T-helper 1 cell (primary cell): ENCODE measurements around the gene FHOD3.
"Not testable (repeated sequence)": the region's sequence is repeated elsewhere in the genome, so short reads cannot be mapped to it uniquely, and the experiment has no call there.

ENCODE experiments used
- DNase-seq, 5 donors: peaks; one replicate each; pipeline ENCODE4 v3.0.0-alpha.2; 2012 to 2020

FHOD3 gene

DNA sequence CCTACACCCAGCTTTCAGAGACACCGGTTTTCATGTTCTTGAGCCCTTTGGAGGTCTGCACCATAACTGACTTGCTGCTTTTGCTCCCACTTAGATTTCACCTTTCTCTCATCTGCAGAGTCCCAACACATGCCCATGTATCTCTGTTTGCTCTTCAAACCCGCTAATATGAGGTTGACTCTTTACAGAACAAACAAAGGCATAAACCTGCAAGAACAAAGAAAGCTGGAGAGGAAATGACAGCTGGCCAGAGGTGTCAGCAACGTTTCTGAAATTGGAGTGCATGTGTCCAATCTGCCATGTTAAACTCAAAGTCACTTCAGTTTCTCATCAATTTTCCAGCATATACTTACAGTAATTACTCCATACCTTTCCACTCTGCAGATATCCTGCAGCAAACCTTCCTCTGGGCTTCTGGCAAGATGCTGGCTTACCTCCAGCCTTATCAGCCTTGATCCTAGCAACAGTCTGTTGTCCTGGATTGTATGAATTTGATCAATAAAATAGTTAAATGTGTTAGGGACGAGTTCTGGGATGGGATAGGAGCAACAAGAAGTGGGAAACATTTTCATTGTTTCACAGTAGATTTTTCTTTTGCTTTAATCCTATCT is 157.4 kb downstream of the FHOD3 start:
- DNase-seq: no peak

DNA sequence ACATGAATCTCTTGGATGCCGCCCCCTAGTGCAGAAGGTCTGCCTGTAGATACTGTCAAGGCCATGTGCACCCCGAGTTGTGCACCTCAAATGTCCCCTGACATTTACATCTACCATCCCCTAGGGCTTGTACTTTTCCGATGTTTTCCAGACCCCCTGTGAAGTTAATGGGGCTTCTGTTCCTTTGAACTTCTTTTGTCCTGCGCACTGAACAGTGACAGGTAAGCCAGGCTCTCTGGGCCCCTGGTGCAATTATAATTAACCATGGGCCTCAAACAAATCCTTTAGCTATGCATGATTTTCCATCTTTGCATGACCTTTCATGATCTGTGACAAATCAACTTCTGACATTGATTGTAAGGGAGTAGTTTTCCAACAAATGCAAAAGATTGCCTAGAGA is 158.4 kb downstream of the FHOD3 start:
- DNase-seq: no peak

DNA sequence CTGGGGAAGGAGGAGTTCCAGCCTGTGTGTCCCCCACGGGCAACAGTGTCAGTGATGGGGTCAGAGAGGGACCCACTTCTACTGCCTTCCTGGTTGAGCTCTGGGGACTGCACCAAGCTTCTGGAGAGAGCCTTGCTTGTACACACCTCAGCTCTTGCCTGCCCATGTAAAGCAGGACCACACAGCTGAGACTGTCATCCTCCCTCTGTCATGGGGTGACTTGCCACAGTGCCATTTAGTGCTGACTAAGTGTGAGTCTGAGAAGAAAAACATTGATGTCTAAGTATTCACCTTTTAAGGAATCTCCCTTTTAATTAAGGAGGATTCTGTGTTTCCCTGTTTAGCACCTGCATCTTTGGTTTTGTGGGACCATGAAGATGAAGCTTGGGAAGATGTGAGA is 159.1 kb downstream of the FHOD3 start:
- no peak for DNase-seq

DNA sequence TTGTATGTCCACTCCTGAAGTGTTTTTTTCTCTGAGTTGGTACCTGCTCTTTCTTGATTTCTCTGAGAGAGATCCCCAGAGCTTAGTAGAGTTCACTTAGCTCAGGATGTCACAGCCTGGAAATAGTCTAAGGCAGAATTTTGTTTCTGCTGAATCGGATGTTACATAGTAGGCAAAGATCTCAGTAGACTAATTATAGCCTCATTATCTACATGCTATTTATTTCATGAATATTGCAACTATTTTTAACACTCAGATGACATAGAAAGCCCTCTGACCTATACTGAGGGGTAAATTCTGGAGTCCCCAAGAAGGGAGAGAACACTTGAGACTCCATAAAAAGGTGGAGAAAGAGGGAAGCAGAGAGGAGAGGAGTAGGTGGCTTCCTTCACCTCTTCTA is 160.2 kb downstream of the FHOD3 start:
- no peak for DNase-seq

DNA sequence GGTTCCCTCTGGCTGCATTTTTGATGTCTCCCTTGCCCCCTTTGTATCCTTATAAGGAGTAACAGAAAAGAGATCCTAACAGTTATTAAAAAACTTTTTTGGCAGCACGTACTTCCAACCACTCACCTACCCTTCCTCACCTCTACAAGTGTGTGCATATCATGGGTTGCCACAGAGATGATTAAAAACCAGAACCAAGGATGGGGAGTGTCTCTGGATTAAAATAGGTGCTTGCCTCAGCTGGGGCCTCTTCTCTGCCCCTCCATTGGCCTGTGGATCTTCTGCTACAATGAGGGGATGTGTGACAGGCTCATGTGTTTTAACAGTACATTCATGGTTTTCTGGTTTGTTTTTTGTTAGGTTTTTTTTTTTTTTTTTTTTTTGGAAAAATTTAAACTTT is 160.8 kb downstream of the FHOD3 start:
- DNase-seq: no peak

DNA sequence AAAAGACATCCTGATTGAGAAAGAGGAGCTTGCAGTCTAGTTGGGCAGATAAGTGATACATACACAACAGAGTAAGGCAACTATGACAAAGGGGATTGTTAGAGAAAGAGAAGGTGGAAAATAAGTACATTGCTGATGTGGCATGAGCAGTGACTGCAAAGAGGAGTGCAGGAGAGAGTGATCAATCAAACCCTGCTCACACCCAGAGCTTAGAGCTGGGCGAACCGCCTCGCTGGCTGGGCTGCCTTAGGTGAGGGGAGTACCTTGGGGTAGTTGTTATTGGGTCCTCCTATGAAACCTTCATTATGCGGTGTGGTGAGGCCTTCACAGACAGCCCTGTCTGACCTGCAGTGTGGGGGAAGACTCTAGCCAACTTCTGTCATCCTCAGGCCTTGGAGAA is 161.7 kb downstream of the FHOD3 start:
- DNase-seq: no peak

DNA sequence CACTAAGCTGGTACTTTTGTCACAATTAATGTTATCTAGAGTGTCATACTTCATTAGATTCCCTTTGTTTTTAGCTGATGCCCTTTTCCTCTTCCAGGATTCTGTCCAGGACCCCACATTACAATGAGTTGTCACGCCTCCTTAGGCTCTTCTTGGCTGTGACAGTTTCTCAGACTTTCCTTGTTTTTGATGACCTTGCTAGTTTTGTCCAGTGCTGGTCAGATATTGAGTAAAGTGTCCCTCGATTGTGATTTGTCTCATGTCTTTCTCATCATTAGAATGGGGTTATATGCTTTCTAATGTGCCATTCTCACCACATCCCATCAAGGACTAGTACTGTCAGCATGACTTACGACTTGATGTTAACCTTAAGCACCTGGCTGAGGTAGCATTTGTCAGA is 162.3 kb downstream of the FHOD3 start:
- DNase-seq: no peak

DNA sequence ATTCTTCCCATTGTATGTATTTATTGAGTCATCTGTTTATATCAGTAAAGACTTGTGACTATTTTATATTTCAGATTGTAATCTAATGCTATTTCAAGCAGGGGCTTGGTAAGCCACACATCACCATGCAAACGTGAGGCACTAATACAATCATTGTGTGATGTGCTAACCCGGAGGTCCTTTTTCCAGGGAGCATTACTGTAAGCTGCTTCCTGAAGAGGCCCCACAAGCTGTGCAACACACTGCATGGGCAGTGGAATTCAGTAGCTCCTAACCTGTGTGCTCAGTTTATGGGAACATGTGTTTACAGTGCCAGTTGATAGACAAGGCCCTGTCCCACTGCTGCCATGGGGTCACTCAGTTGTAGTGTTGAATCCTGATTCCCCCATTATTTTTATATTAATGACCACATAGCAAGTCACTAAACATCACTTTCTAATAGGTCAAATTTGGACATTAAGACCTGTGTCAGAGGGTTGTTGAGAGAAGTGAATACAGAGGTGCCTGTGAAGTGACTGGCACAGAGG is 162.9 kb downstream of the FHOD3 start:
- no peak for DNase-seq

DNA sequence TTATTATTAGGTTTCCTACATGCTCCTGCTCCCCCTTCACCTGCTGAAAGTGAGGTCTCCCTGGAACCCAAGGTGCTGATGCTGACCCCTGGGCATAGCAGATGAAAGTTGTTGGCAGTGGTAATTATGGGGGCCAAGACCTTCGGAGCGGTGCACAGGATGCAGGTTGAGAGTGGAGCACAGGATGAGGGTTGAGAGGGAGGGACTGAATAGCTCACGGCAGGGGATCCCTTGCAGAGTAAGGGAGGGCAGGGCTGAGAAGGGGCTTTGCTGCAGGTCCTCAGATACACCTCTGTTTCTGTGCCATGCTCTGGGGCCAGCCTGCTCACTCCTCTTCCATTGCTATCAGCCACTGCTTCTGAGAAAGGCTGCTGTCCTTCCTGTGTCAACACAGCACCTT is 163.3 kb downstream of the FHOD3 start:
- no peak for DNase-seq

DNA sequence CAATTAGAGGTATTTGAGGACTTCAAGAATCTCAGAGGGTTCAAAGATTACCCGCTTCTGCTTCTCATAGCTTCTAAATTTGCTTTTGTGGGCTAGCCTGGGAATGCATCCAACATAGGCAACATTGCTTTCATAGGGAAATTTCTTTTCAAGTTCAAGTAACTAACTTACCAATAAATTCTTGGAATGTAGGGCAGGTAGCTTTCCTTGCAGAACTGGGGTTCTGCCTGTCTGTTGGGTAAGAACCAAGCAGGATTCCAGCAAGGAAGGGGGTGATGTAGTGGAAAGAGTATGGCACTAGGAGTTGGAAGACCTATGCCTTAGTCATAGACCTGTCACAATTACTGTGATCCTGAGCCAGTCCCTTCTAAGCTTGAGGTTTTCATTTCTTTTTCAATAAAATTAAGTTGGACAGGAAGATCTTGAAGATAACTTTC is 164.1 kb downstream of the FHOD3 start:
- no peak for DNase-seq

DNA sequence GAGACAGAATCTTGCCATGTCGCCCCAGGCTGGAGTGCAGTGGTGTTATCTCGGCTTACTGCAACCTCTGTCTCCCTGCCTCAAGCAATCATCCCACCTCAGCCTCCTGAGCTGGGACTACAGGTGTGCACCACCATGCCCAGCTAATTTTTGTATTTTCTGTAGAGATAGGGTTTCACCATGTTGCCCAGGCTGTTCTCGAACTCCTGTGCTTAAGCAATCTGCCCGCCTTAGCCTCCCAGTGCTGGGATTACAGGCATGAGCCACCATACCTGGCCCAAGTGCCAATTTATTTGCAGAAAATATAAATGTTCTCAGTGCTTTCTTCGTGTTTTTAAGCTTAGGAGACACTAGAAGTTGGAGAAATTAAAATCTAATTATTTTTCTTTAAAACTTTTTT is 166.0 kb downstream of the FHOD3 start:
- DNase-seq: not testable (repeated sequence)

DNA sequence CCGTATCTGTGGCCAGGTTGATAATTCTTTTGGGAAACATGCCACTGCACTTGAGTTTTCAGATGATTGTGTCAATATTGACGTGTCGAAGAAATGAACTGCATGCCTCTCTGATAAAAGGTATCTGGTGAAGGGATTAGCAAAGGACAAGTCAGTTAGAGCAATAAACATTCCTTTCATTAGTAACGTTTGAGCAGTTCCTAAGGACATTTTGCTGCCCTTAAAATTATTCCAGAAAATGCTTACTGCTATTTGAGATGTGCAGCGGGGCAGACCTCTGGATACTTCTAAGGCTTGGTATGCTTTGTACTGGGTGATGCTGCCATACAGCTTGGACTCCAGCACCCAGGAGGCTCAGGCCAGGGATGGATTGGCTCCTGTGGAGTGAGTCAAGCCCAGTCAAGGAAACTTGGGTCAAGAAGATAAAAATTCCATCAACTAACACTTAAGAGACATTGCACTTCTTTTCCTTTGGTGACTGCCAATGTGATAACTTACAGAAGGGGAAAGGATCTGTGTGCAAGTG is 166.7 kb downstream of the FHOD3 start:
- no peak for DNase-seq

DNA sequence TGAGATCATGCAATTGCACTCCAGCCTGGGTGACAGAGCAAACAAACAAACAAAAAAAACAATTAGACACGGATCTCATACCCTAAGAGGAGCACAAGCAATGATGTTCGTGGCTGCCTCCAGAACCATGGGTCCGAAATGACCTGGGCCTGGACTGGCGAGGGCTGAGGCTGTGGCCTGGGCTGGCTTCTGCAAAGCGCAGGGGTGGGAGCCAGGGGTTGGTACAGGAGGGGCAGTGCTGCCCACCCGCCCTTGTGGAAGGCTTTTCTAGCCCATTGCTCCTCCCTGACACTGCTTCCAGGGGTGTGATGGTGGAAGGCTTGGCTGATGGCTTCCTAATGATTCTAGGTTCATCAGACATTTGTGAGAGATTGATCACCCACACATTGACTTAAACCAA is 167.8 kb downstream of the FHOD3 start:
- DNase-seq: no peak

DNA sequence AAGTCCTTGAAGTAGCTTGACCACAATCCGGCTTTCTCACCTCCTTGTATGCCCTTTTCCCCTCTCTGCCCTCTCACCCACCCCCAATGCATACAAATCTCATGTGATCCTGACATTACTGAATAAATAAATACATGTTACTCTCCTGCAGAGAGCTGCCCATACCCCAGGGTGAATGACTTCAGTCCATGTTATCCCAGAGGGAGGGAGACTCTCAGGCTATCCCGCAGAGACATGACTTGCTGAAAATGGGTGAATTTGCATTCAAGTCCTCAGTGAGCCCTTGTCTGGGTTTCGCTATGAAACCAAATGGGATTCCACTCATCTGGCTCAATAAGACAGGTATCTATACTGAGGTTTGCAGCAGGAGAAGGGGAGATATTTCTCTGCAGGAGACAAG is 168.5 kb downstream of the FHOD3 start:
- DNase-seq: no peak

DNA sequence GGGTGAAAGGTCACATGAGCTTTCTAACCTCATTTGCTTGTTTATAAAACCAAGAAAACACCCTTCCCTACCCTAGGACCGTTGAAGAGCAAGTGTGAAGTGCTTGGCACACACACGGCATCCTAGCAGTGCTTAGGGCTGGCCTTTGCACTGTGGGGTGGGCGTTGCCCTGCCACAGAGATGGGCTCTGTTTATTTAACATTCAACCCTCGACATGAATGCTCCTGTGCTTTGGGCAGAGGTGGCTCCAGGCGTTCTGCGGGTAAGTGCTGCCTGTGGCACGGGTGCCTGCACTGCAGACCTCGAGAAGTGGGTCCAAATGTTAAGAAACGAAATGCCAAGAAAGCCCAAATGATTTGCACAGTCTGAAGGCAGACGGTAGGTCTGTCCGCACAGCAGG is 170.1 kb downstream of the FHOD3 start:
- DNase-seq: no peak

DNA sequence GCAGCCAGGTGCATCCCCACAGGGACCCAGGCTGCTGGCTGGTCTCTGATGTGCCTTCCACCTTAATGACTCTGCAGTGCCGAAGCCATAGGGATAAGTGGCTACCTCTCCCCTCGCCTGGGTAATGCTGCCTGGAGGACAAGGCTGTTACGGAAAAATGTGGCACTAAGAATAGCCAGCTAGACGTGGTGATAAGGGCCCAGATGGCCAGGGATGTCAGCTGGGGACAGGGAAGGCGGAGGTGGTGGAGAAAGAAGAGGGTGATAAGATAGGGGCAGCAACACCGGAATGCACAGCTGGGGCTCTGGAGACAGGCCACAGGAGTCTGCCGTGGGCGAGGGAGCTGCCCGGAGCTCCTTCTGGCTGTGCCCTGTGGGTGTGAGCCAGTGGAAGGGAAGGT is 170.6 kb downstream of the FHOD3 start:
- no peak for DNase-seq

DNA sequence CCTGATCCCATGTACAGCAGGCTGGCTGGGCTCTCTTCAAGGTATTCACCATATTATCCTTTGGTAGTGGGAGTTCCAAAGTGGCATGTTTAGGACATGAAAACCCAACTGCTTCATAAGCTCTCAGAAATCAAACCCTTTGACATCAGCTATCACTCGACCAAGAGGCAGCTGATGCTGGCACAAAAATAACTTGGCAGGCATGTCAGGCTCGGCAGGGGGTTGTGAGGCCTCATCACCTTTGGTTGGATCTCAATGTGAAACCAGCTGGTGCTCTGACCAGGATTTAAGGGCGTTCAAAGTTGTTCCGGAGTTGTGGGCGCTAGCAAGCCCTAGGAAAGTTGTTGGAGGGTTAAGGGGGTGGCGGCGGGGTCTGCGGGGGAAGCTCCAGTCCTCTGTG is 171.9 kb downstream of the FHOD3 start:
- DNase-seq: no peak

DNA sequence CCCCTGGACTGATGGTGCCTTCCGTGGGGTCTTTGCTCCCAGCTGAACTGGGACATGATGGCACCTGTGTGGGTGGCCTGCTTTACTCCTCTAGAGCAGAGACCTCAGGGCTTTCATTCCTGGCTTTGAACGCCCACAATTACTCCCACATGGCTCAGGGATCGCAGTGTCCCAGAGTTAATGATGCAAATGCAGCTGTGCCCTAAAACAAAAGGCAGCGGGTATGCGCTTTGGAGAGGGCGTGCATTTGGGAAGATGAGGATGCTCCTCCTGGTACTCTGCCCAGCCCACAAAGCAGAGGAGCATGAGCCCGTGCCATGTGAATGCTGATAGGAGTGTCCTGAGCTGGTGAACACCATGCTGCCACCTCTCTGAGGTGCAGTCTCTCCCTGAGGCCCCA is 173.4 kb downstream of the FHOD3 start:
- no peak for DNase-seq

DNA sequence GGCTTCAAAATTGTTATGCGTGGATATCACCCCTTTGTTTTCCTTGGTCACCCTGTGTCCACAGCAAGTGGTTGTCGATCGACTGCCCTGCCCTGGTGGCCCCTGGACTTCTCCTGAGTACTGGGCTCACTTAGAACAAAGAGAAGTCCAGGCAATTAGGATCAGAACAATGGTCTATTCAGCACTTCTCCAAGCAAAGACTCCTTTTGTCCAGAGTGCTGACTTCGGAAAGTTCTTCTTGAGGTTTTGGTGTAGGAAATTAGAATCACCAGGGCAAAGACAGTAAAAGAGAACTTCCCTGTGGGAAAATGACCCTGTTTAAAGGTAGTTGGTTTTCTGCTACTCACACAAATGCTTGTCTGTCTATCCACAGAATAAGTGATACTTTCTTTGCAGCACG is 173.9 kb downstream of the FHOD3 start:
- DNase-seq: no peak

DNA sequence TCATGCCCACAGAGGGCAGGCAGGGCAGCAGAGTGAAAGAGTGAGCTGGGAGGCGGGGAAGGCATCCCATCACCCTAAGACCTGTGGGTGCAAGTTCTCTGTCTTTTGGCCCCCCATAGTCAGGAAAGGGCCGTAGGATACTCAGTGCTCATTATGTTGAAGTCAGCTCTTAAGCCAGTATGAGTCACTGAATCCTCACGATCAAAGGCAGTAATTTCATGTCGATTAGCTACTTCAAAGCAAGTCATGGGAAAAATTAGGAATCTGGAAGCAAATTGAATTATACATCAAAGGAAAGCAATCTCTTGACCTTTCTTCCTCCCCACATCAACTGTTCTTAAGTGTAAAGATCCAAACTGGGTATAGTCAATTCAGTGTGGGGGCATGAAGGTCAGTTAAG is 178.9 kb downstream of the FHOD3 start:
- DNase-seq: no peak

DNA sequence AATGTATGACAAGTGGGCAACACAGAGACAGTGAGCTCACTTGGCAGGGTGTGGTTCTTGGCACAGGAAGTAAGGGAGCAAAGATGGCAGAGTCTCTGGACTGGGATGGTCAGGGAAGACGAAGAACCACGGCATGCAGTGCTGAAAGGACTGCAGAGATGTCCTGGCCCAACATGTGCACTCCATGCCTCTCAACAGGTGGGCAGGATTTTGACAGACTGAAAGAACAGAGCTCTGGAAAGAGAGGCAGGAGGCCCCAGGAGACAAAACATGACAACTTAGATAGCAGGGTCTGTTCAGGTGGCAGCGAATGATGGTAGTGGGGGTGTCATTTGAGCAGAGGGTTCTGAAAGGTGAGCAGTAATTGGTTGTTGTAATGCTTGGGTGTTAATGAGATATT is 180.3 kb downstream of the FHOD3 start:
- DNase-seq: no peak

DNA sequence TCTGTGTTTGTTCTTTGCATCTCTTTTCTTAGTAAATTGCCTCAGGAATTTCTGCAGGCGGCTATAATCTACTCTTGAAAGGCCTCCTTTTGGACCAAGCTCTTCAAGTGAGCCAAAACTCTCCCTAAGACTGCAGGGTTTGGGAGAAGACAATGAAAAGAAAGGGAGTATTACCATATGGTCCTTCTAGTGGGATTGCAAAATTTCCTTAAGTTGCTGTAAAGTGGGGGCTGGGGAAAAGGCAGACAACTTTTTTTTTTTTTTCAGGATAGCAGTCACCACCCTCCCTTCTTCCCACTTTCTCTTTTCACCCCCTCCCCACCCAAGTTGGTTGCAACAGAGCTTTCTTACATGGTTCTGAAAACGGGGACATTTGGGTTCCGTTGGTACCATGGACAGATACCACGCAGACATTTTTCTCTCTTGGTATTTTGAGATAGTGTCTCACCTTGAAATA is 183.7 kb downstream of the FHOD3 start:
- DNase-seq: no peak

DNA sequence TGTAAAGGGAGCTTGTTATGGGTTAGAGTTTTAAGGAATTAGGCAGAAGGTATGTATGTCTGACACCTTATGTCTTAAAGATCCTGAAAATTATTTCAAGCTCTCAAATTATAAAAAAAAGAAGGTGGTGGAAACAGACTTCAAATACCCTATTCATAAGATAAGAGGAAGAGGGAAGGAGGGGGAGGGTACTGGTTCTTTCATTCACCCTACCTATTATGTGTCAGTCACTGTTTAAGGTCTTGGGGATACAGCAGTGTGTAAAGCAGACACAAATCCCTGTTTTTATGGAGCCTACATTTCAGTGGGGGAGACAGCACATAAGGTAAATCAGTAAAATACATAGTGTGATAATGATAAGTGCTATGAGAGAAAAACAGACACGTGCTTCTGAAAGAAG is 184.4 kb downstream of the FHOD3 start:
- DNase-seq: no peak

DNA sequence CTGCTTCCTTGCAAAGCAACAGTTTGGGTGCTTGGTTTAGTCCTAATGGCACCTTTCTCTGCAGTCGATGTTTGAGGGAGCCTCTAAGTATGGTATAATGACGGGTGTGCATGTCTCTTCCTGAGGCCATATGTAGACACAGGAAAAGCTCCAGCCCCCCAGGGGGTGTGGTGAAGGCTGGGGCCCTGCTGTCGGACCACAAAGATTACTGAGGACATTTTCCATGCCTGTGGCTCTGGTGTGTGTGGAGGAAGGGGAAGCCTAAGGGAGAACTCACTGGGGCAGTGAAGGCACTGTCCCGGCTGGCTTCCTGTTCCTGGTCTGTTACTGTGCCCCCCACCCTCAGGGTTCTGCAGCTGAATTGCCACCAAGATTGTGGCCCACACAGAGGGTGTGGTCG is 187.1 kb downstream of the FHOD3 start:
- DNase-seq: no peak

DNA sequence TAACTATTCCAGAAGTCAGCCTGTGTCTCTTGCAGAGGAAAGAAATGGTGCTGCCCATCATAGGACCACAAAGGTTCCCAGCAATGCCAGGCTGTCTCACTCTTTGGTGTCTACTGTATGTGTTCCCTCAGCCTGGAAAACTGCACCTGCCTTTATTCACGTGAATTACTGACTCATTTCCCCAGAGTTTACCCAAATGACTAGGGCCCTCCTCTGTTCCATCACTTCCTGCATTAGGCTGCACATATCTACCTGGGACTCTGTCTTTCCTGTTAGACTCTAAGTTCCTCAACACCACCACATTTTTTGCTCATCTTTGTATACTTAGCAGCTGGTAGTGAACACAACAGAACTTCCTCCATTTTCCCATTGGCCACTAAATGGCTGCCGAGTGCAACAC is 188.3 kb downstream of the FHOD3 start:
- no peak for DNase-seq
